Activated T-helper 9 cell treated with anti-CD3 and anti-CD28 coated beads, Interleukin-2, amount 50 U/mL, for 16 hours (primary cell): ENCODE data around the gene C6orf141.
"Not testable (repeated sequence)": the region's sequence is repeated elsewhere in the genome, so short reads cannot be mapped to it uniquely, and the experiment has no call there.

Source experiments
- DNase-seq: peaks from one replicate; pipeline ENCODE4 v3.0.0-alpha.2; 2020; ENCODE audit warnings: low read depth

Gene C6orf141

DNA sequence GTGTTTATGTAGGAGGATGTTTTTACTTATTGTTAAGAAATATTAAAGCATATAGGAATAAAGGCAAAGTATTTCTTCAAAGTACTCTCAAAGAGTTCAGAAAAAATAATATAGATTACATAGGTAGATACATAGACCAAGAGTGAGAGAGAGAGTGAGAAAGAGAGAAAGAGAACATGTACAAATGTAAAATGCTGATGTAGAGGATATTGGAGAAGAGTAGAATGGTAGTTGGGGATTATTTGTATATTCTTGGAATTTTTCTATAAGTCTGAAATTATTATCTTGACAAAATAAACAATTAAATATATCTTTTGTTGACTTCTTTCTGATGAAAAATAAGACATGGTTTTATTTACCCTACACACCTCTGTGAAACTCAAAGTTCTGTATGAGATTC is 29.2 kb downstream of the C6orf141 start:
- no peak for DNase-seq

DNA sequence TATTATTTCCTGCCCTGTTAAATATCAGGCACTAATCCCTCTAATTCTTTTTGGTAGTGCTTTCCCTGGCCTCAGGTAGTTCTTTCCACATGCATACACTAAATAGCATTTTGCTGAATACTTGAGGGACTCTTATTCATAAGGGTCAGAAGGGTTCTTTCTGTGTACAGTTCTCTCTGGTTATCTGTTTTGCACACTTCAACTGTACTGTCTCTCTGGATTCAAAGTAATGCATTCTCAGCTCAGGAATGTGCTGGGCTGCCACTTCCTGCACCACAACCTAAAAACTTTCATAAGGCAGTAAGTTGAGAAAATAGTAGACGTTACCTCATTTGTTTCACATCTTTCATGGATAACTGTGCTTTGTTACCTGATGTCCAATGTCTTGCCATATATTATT is 32.1 kb downstream of the C6orf141 start:
- DNase-seq: no peak

DNA sequence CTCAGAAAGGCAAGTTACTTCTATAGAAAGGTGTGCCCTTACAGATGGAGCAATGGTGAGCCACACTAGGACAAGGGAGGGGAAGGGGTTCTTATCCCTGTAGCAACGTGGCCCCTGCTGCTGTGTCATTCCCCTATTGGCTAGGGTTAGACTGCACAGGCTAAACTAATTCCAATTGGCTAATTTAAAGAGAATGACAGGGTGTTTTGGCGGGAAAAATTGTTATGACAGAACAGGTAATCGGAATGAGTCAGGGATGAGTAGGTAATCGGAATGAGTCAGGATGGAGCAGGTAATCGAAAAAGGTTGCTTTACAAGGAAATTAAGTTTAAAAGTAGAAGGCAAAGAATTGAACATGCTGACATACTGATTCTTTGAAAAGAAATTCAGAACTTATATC is 36.8 kb downstream of the C6orf141 start:
- not testable (repeated sequence) for DNase-seq
